EH (cell line): ENCODE data around the gene HJV.
"Not testable (repeated sequence)": the region's sequence is repeated elsewhere in the genome, so short reads cannot be mapped to it uniquely, and the experiment has no call there.

Experiments
- DNase-seq: peaks from one replicate; pipeline ENCODE4 v3.0.0-alpha.2; 2015; ENCODE audit warnings: low read depth

Gene HJV, protein sequence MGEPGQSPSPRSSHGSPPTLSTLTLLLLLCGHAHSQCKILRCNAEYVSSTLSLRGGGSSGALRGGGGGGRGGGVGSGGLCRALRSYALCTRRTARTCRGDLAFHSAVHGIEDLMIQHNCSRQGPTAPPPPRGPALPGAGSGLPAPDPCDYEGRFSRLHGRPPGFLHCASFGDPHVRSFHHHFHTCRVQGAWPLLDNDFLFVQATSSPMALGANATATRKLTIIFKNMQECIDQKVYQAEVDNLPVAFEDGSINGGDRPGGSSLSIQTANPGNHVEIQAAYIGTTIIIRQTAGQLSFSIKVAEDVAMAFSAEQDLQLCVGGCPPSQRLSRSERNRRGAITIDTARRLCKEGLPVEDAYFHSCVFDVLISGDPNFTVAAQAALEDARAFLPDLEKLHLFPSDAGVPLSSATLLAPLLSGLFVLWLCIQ

DNA sequence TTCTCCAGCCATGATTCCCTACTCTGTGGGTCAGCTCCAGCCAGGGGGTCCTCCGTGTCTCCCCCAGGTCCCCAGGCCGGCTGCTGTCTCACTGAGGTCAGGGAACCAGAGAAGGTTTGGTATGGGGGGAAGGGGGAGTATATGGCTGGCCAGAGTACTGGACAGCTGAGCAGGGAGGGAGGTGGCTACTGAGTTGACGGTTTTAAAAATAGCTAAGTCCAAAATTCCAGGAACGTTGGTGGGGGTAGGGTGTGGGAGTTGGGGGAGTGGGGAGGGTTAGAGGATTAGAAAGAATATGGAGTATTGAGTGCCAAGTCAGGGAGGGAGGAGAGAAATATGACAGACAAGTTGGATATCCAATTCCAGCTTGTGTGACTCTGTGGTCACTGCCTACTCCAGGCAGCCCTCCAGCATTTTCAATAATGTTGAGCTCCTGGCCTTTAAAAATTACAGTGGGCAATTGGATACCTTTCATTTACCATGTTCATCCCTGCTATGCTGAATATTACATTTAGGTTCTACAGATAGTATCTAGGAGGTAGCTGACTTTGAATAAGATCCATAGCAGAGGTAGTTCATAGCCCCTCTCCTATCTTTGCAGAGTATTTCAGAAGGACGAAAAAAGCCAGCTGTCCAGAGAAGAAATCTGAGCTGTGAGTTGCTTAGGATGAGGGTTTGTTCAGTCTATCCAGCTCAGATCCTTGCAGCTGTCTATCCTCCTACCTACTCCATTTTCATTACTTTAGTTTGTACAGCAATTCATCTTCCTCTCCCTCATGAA, at the start of gene HJV:
Gene HJV (minus strand): TSS at position 114 of the 781 bp plus-strand sequence. CDS start 1,504 bp downstream, outside the sequence.
- peak; percentile 15 for DNase-seq

DNA sequence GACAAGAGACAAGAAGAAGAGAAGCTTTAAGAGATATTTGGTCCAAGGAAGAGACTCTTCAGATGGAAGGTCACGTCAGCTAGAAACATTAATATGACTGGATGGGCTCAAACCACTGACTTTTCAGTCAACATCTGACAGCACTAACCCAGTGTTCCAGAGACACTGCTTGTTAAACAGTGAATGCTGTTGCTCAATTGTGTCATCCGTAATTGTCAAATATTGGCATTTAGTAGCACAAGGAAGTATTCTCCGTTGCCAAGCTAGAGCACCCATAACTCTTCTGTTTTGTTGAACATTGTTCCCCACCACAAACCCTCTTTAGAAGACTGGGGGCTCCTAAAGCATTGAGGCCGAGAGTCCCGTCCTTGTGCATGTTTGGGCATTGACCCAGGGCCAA, 37.6 kb upstream of the HJV start:
- DNase-seq: peak; percentile 14

DNA sequence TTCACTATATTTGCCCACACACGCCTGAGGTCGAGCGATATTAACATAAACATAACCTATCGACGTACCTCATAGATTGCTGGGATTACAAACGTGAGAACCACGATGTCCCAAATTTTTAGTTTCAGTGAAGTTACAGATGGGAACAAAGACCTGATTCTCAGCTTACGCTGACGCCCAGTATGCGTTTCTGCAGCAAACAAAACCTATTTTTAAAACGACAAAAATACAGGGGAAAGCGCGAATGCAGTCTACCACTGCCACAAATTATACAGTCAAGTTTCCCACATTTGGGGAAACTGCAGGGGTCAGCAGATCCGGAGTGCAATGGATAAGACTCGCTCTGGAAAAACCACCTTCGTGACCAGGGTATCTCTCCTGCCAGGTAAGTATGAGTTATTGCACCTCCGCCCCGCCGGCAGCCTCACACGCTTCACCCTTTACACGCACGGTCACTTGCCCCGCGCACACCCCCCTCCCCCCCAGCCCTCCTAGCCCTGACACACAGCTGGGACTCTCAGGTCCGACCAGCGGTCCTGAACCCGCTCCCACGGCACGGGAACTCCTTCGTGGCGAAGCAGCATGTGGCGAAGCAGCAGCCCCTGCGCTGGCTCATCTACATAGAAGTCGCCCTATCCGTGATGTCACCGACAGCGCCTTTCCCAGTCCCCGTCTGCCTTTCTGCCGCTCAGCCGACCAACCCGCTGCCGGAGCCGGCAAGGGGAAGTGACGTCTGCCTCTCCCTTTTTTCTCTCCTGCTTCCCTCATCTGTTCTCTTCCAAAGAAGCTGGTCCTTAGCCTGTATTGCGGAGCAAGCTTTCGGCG, 30.5 kb upstream of the HJV start:
- peak; percentile 98 for DNase-seq

DNA sequence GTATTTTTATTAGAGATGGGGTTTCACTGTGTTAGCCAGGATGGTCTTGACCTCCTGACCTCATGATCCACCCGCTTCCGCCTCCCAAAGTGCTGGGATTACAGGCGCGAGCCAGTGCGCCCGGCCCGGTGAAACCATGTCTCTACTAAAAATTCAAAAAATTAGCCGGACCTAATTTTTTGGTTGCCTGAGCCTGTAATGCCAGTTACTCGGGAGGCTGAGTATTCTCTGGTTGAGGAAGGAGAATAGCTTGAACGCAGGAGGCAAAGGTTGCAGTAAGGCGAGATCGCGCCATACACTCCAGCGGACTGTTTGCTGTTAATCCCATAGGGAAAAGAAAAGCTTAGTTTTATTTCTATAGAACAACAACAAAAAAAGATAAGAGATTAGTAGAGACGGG, 29.9 kb upstream of the HJV start:
- no peak for DNase-seq

DNA sequence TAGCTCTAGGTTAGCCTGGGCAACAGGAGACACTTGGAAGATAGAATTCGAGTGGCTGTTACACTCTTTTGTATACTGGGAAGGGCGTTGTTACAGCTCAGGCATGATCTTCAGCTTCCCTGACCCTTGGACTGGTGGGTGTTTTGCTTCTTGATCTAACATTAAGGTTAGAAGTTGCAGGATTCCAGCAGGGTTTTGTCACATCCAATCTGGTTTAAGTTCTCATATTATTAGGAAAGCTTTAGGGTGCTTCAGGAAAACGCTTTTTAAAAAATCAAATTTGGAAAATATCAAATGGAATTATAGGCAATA, 29.1 kb upstream of the HJV start:
- not testable (repeated sequence) for DNase-seq

DNA sequence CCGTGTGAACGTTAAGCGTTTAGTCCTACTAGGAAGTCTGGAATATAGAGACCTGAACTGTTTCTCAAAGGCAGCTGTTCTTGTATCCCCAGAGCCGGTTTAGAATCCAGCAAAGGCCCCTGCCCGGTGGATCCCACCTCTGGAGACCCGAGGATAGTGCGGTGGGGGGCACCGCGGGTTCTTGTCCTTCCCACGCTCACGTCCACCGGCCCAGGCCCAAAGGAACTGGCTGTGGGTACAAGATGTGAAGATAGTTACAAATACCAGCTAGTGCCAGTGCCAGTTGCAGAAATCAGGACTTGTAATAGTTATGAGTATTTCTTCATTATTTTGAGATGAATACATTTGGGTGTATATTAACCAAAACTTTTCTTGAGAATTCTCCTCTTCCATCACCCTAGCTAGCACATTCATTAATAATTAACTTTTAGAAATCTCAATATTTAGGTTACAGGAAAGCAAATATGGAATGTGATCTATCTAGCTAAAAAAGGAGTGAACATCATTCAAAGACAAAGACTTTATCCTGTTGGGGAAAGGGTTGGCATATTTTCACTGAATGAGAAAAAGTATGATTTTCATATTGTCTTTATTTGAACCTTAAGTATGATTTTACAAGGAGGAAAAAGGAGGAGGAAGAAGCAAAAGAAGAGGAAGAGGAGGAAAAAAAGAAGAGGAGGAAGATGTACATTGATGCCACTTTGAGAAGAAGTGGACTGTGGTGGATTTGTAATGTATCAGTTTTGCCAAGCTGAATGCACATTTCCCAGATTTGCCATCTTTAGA, 28.5 kb upstream of the HJV start:
- not testable (repeated sequence) for DNase-seq

DNA sequence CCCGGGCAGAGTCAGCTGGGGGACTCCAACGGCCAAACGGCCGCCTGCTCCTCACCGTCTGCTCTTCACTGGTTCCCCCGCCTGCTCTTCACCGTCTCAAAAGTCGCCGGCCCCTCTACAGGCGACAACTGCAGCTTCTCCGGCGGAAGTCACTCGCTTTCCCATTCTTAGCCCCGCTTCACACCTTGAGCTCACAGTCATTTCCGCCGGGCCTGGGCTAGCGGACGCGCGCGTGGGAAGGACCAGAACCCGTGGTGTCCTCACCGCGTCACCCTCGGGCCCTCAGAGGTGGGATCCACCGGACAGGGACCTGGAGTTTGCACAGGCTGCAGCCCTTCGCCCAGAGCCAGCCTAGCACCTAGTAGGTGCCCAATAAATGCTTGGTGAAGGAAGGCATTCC, 27.9 kb upstream of the HJV start:
- no peak for DNase-seq

DNA sequence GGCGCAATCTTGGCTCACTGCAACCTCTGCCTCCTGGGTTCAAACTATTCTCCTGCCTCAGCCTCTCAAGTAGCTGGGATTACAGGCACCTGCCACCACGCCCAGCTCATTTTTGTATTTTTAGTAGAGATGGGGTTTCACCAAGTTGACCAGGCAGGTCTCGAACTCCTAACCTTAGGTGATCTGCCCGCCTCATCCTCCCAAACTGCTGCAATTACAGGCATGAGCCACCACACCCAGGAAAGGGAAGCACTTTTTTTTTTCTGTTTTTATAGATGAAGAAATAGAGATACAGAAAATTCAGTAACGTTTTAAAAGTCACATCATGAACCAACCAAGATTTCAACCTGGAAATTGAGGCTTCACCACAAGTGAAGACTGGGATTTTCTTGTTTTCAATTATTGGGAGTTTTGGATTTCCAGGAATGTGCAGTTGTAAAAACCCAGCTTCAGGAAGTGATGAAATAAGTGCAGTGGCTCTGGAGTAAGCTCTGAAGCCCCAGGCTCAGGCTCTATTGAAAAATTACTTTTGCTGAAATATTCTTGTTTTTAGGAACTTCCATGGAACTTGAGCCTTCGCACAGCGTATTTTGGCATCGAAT, 27.1 kb upstream of the HJV start:
- DNase-seq: peak; percentile 79

DNA sequence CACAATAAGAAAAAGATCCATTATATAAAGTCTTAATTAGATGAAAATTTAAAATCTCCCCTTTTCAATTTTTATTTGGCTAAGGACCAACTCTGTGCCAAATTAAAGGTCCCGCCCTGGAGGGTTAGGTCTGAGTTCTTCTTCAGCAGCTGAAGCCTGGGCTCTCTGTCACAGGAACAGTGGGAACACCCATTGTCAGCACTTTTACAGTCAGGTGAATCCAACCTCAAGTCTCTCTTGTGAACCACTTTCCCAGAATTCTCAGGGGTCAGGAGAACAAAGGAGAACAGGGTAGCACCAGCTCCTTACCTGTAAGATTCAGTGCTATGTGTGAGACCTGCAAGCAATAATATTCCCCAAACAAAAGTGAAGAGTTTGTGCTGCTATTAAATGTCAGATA, 25.1 kb upstream of the HJV start:
- no peak for DNase-seq

DNA sequence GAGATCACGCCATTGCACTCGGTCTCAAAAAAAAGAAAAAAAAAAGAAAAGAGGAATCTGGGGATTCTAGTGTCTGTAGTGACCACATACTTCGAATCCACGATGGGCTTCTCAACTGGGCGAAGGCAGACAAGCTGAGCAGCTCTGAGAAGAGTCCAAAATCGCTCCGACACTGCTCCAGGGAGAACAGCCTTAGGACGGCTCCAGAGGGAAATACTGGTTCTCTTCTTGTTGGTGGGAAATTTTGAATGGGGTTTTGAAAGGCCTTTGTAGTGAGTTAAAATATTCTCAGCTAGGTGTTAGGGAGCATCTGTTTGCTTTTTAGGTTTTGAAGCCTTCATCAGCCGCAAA, 18.3 kb upstream of the HJV start:
- DNase-seq: no peak

DNA sequence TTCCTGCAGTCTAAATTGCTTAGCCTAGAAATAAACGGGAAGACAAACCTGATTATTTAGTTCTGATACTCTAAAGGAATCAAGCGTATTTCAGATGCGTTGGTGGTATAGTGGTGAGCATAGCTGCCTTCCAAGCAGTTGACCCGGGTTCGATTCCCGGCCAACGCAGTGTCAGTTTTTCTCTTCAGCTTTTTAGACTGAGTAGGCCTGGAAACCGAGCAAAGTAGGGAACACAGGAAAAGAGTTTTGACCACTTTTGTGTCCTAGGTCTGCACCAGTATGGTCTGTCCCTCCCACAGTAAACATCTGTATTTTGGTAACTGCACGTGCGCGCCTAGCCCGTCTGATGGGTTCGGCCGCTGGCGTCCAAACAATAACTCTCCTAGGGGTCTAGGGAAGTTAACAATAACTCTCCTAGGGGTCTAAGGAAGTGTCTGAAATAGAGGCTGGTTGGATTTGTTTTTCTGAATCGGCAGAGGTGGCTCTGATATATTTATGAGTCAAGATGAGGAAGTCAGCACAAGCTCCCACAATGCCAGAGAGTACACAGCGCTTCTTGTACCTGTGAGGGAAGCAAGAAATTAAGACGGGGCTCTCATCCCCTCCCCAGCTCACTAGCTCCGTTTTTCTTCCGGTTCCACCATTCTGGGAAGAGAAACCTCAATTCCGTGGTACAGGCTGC, 15.6 kb upstream of the HJV start:
- peak; percentile 93 for DNase-seq

DNA sequence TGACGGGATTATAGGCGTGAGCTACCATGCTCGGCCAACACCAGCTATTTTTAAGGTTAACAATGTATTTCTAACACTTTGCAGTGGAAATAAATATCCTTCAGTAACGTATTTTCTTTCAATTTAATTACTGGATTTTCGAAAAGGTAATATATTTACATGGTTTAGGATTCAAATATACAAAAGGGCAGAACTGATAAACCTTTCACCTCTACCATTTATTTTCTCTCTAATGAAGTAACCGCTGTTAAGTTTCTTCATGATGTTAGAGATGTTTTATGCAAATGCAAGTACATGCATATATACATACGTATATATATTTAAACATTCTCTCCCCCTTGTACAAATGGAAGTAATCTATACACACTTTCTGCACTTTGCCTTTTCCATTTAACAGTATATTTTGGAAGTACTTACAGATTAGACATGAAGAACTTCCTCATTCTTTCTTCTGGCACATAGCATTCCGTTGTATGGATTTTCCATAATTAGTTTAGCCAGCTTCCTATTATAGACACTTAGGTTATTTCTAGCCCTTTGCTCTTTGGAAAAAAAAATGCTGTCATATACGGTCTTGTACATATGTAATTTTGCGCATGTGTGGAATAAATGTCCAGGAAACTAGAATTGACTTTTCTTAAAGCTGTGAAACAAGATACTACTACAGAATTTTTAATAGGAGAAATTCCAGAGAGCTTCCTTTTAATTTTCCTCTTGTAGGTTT, 14.9 kb upstream of the HJV start:
- no peak for DNase-seq

DNA sequence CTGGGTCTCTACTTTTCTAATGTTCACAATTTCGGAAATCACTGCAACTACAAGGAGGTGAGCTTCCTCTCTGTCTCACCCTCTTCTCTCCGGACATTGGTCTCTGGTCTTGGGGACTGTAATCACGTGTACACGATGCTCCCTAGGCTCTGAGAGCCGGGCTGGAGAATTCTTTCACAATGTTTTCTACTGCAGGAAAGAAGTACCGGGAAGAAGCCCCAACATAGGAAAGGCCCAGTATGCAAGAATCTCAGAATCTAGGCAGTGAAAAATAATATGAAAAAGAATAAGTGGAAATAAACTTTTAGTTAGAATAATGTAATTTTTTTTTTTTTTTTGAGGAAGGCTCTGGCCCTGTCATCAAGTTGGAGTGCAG, 13.5 kb upstream of the HJV start:
- peak; percentile 63 for DNase-seq

DNA sequence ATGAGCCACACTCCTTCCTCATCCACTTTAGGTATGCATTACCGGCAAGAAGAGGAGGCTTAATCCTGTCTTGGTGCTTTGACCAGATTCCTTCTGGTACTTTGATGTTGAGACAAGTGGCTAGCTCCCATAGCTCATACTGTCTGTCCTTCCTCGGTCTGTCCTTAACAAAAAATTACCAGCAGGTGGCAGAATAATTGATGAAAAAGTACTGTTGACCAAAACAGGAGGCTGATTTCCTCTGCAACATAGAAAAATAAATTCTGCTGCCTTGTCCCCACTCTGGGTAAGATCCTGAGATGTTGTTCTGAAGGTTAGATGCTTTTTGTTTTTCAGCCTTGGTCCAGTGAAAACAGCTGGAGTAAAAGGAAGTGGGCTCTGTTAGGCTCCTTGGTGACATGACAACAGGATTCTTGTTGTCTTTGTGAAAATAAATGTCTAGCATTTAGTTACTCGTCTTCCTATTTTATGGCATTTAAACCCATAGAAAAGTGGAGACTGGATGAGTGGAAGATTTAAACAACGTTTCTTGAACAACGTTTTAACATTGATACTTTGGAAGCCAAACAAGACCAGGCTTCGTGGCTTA, 11.2 kb upstream of the HJV start:
- DNase-seq: peak; percentile 70

DNA sequence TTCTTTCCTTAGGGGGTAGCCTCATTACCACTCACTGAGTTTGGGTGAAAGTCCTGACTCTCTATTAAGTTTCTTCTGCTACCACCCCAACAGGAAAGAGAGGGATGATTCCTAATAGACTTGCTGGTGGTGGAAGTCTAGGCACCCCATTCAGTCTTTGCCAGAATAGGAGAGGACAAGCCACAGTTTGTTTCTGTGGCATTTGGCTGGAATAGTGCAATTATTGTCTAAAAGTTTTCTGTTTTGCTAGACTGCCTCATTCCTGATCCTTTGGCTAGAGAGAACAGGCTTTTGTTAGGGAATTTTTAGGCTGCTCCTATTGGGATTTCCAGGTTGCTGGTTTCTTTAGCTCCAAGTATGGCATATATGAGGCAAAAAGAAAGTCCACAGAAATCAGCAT, 9.9 kb upstream of the HJV start:
- DNase-seq: no peak

DNA sequence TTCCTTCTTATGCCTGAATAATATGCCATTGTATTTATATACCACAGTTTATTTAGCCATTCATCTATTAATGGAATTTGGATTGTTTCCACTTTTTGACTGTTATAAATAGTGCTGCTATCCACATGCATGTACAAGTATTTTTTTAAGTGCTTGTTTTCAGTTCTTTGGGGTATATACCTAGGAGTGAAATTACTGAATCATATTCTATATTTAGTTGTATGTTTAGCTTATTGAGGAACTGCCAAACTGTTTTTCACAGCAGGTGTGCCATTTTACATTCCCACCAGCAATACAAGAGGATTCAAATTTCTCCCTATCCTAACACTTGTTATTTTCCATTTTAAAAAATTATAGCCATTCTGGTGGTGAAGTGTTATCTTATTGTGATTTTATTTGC, 7.6 kb upstream of the HJV start:
- peak; percentile 2 for DNase-seq

DNA sequence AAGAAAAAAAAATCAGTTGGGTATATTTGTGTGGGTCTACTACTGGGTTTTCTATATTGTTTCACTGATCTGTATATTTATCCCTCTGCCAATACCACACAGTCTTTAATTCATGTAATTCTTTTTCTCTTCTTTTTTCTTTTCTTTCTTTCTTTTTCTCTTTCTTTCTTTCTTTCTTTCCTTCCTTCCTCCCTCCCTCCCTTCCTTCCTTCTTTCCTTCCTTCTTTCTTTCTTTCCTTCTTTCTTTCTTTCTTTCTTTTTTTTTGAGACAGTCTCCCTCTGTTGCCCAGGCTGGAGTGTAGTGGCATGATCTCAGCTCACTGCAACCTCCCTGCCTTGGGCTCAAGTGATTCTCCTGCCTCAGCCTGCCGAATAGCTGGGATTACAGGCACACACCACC, 5.1 kb upstream of the HJV start:
- DNase-seq: not testable (repeated sequence)

DNA sequence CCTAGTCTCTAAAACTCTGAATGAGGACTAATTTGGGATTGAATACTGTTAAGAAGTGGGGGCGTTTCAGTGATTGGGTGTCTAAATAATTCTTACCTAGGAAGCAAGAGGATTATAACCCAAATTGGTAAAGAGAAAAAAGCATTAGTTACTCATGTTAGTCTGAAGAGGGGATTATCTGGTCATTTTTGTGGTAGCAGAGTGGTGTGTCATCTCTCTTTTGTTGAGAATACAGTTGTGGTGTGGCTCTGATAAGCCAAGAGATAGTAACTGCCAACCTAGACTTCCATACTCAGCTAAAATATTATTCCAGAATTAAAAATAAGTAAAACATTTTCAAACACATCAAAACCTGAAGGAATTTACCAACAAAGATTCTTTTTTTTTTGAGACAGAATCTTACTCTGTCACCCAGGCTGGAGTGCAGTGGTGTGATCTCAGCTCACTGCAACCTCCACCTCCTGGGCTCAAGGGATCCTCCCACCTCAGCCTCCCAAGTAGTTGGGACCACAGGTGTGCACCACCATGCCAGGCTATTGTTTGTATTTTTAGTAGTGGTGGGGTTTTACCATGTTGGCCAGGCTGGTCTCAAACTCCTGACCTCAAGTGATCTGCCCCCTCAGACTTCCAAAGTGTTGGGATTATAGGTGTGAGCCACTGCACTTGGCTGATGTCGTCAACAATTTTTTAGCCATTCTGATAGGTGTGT, 4.4 kb upstream of the HJV start:
- not testable (repeated sequence) for DNase-seq
